GM19239 (cell line): ENCODE results near the gene THAP5.
"Not testable (repeated sequence)": the region's sequence is repeated elsewhere in the genome, so short reads cannot be mapped to it uniquely, and the experiment has no call there.

Source experiments
- DNase-seq: peaks from one replicate; pipeline ENCODE4 v3.0.0; 2011; ENCODE audit warnings: low spot score; ENCODE audit not compliant: insufficient read length
- FAIRE-seq: peaks from 2 replicates; lab custom pipeline; 2011; peaks lifted over from hg19 to GRCh38; lab: Jason Lieb, UNC

The THAP5 gene

DNA sequence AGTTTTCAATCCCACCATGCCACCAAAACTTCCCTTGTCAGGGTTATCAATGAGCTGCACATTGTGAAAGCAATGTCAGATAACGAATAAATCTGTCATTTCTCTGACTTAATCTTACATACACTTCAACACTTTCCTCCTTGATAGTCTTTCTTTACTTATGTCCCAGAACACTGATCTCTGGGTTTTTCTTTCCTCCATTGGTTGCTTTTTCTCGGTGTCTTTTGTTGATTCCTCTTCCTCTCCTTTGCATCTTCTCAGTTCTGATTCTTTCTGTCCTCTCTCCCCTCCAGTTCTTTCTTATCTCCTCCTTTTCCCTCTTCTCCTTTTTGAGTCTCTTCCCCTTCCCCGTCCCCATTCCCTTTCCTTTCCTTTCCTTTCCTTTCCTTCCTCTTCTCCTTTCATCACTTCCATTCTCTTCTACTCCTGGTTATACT, 16.8 kb upstream of the THAP5 start:
- DNase-seq (no peak), FAIRE-seq (no peak)

DNA sequence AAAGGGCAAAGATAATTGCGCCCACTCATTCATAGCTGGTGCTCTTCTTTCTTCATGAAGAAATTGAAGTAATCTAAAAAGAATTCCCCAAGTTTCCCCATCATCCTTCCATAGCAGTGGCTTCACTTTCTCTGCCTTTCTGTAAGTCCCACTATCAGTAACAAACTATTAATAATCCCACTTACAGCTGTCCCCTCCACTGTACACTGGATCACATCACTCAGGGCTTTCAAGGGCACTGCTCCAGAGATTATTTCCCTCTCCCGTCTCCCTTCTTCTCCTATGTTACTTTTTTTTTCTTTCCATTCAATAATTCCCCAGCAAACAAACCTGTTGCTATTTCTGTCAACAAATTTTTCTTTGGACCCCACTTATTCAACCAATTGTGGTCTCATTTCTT, 16.3 kb upstream of the THAP5 start:
- FAIRE-seq (no peak), DNase-seq (no peak)

DNA sequence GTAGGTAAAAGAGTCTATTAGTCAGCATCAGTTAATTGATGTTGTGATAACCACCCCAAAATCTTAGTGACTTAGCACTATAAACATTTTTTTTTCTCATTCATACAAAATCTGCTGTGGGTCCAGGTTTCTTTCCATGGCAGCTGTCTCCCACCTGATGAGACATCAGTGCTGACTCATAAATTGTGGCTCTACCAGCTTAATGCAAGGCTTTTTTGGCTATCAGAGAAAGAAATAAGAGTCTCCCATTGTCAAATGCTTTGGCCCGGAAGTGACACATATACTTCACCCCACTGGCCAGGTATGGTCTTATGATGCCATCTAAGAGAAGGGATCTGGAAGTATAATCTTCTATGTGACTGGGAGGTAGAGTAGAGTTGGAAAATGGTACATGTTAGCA, 14.7 kb upstream of the THAP5 start:
- DNase-seq = no peak
- FAIRE-seq = no peak

DNA sequence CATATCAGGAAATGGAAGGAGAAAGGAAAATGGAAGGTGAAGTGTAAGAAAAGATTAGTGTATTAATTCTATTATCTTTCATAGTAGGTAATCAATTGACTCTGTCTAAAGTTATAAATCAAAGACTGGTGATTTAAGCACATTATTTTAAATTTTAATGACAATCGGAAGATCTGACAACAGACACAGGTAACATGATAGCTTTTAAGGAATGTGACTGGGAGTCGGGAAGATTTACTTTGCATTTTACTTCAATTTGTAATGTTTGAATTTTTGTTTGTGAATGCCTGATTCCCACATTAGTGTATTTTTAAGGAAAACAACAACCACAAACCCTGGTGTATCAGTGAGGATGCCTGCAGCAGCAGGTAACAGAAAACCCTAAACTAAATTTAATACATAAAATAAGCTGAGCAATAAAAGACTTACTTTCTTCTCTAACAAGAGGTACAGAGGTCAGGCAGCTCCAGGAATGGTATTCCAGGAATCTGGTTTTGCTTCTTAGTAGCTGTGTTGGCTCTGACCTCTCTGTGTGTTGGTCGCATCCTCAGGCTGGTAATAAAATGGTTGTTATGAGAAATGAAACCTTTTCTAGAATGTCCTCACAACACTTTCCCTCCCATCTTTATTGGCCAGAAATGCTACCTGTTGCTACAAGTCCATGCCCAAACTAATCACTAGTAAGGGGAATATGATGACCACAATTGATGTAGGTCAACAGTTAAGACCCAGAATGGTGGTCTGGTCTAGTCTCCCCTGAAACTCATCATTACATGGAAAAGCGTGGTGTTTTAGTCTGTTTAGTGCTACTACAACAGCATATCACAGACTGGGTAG, 12.4 kb upstream of the THAP5 start:
- no peak for DNase-seq

DNA sequence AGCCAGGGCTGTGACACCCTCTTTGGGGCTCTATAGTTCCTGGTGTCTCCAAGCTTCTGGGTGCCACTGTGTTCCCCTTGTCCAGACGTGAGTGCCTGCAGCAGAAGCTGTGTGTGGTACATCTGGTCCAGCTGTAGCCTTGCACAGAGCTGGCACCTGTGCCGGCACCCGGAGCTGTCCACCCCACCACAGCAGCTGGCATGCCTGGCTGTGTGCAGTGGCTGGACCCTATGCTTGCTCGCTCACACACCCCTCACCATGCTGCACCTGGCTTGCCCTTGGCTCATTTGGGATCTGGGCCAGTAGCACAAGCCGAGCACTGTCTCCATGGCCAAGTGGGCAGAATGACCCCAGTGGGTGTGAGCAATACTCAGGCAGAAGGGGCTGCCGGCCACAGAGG, 10.8 kb upstream of the THAP5 start:
- FAIRE-seq (no peak), DNase-seq (no peak)

More for the DNA sequence above, 12.4 kb upstream of the THAP5 start:
- FAIRE-seq = no peak

DNA sequence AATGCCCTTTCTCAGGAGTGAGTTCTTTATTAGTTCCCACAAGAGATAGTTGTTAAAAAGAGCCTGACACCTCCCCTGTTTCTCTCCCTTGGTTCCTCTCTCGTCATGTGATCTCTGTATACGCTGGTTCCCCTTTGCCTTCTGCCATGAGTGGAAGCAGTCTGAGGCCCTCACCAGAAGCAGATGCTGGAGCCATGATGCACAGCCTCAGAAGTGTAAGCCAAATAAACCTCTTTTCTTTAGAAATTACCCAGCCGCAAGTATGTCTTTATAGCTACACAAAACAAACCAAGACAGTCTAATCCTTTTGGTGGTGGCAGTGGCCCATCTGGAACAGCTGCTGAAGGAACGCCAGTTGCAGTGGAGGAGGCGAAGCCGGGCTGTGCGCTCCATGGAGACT, 9.4 kb upstream of the THAP5 start:
- DNase-seq (no peak), FAIRE-seq (no peak)

DNA sequence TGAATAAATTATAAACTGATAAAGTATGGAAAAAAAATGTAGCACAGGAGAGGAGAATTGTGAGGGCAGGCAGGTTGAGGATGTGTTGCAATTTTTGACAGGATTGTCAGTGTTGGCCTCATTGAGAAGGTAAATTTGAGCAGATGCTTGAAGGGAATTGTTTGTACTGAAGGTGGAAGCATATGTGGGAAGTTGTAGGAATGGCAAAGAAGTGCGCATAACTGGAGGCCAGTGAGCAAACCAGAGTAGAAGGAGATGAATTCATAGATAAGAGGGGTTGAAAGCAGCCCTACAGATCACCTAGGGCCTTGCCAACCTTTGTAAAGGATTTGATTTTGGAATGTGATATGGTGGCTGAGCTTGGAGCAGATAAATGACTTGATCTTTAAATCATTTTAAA, 6.6 kb upstream of the THAP5 start:
- no peak for FAIRE-seq
- no peak for DNase-seq

DNA sequence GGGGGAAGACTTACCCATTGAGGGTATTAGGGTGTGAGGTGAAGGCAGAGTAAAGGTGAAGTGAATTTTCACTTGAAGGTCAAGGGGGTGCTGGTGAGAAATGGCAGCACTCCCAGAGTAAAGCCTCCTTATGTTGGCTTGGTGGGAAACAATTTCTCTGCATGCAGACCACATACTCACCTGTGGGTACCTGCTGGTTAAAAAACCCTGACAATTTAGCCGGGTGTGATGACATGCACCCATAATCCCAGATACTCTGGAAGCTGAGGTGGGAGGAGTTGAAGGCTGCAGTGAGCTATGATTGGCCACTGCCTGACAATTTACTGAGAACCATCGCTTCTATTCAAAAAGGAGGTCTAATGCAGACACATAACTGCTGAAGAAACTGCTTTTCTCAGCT, 5.7 kb upstream of the THAP5 start:
- DNase-seq (no peak), FAIRE-seq (no peak)

DNA sequence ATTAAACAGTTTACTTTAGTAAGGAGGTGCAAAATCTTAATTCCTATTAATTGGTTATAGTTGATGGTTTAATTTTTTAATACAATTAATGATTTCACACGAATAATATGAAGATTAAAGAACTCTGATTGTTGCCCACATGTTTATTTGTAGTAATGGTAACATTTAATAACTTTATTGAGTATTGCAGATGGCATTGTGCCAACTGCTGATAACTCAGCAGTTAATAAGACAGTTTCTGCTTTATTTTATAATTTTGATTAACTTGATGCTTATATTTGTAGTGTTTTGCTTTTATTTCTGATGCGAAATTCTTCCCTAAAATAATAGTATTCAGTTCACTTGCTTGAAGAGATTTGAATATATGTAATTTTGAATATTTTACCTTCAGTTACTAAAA, 3.0 kb upstream of the THAP5 start:
- no peak for DNase-seq

DNA sequence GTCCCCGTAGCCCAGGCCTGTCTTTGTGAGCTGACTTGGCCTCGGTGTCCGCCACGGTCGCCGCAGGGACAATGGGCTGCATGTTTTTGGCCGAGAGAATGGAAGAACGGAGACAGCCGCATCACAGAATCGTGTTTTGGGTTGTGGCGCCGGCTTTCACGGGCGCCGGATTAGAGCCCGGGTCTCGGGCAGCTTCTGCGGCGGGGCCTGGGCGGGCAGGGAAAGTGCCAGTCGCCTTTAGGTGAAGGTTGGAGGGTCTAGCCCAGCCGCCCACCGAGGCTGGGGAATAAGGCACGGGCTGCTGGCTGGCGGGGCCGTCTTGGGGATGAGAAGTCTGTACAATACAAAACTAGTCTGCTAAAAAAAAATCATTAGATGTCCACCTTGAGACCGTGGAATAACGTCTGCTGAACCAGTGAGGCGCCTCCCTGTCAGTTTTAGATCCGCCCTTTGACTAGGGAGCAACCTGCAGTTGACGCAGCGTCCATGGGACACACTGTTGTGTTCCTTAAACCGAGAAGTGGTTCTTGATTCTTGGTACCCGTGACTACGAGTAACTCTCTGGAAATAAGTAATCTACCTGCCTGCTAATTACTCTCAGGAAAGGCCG, 745 bp upstream of the THAP5 start:
- DNase-seq (no peak), FAIRE-seq (no peak)

More for the DNA sequence above, 3.0 kb upstream of the THAP5 start:
- FAIRE-seq = no peak

DNA sequence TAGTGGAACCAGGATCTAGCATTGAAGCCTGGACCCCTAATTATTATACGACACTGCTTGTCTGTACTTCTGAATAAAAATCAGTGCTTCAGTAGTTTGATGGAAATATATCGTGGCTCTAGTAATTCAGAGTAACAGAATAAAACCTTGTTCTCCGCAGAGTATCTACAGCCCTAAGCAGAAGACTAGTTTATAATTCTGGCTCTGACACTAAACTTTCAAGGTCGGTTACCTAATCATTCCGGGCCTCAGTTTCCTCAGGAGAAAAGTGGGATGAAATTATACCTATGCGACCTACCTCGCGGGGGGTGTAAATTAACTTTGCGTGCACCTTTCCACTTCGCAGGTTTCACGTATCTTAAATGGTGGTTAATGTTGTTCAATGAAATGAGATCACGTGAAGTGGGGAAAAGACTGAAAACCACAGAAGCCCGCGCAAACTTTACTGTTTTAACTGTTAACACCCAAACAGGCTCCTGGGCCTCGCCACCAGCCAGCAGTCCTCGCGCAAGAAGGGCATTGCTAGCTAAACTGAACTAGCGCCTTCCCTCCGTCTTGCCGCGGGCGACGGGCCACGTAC, 615 bp downstream of the THAP5 start:
- FAIRE-seq = peak; percentile 33

DNA sequence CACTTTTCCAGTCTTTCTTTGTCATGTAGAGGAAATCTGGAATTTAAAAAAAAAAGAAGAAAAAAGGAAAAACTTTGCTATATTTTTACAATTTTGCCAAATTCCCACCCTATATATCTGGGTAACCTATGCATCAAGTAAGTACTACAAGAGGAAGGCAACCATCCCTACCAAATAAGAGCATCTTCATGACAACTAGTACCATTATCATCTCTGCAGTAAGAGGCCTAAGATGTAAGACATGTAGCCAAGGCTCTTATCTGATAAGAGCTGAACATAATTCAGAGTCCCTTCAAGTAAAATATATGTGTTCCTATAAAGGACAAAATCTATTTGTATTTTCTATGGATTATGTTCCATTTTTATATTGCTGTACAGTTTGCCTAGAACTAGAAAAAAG, 3.5 kb downstream of the THAP5 start:
- no peak for DNase-seq
- no peak for FAIRE-seq

More for the DNA sequence above, 615 bp downstream of the THAP5 start:
- DNase-seq = no peak

DNA sequence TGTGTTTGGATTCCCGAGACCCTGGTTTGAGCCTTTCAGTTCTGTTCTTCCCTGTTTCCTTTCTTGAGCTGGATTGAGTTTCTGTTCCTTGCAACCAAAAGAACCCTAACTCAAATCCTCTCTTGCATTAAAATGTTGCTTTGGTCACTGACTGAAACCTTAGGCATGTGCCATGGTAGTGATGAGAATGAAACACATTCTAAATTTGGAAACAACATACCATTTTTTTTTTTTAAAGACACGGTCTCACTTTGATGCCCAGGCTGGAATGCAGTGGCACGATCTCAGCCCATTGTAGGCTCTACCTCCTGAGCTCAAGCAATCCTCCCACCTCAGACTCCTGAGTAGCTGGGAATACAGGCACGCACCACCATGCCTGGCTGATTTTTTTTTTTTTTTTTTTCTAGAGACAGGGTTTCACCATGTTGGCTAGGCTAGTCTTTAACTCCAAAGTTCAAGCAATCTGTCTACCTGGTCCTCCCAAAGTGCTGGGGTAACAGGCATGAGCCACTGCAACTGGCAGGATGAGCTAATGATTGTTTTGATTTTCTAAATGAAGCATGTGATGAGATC, 8.4 kb downstream of the THAP5 start:
- FAIRE-seq (no peak), DNase-seq (no peak)

DNA sequence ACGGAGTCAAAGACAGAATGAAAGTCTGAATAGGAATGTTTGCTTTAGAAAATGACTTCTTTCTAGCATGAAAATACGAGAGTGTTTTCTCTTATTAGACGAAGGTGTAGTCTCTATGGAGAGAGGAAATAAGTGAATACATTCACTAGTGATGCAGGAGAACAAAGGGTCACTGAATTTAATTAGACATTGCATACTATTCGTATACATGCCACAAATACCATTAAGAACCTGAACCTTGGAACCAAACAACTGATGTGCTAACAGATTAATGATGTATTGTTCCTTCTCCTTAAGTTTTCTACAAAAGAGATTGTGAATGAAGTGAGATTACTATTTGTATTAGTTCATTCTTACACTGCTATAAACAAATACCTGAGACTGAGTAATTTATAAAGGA, 10.3 kb downstream of the THAP5 start:
- DNase-seq = no peak
- FAIRE-seq = peak; percentile 23

DNA sequence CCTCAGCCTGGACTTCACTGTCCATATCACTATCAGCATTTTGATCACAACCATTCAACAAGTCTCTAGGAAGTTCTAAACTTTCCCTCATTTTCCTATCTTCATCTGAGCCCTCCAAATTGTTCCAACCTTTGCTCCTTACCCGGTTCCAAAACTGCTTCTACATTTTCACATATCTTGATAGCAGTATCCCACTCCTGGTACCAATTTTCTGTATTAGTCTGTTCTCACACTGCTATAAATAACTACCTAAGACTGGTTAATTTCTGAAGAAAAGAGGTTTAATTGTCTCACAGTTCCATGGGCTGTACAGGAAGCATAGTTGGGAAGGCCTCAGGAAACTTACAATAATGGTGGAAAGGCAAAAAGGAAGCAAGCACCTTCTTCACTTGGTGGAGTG, 11.9 kb downstream of the THAP5 start:
- DNase-seq (no peak), FAIRE-seq (no peak)

DNA sequence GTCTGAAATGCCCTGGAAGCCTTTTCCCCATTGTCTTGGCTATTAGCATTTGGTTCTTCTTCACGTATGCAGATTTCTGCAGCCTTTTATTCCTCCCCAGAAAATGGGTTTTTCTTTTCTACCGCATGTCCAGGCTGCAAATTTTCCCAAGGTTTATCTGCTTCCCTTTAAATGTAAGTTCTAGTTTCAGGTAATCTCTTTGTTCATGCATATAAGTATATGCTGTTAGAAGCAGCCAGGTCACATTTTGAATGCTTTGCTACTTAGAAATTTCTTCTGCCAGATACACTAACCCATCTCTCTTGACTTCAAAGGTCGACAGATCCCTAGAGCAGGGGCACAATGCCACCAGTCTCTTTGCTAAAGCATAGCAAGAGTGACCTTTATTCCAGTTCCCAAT, 12.3 kb downstream of the THAP5 start:
- no peak for FAIRE-seq
- no peak for DNase-seq

DNA sequence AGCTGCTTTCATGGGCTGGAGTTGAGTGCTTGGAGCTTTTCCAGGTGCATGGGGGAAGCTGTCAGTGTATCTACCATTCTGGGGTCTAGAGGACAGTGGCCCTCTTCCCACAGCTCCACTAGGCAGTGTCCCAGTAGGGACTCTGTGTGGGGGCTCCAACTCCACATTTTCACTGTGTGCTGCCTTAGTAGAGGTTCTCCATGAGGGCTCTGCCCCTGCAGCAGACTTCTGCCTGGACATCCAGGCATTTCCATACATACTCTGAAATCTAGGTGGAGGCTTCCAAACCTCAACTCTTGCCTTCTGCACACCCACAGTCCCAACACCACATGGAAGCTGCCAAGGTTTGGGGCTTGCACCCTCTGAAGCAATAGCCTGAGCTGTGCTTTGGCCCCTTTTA, 12.8 kb downstream of the THAP5 start:
- DNase-seq, FAIRE-seq: not testable (repeated sequence)

DNA sequence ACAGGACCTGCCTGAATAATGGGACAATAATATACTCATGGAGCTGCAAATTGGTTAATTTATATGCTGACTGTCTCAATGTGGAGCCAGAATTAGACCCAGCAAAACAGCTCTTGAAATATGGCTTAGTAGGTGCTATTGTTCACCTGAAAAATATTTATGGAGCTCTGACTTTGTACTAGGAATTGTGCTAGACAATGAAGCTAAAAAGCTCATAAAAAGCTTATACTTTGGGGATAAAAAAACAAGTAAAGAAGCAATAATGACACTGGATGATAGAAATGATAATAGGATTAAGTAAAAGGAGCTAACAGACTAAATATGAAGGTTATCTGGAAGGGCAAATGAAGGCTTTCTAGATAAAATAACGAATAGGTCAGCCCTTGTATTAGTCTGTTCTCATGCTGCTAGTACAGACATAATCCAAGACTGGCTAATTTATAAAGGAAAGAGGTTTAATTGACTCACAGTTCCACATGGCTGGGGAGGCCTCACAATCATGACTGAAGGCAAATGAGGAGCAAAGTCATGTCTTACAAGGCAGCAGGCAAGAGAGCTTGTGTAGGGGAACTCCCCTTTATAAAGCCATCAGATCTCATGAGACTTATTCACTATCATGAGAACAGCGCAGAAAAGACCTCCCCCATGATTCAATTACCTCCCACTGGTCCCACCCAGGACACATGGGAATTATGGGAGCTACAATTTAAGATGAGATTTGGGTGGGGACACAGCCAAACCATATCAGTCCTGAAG, 21.2 kb downstream of the THAP5 start:
- DNase-seq, FAIRE-seq: not testable (repeated sequence)

DNA sequence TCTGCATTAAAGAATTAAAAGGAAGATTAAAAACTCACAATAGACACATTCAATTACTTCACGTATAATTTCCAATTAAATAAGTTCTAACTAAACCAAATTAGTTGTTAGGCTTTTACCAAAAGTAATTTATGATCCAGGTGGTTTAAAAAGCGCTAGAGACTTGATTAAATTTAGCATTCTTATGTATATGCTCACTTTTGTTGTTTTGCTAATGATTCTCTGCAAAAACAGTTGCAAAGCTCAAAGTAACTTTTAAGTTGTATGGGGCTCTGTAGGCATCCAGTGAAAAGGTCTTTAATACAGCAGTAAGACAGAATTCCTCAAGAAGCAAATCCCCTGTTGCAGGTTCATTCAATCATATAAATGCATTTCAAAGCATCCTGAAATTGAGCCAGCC, 28.0 kb downstream of the THAP5 start:
- FAIRE-seq = no peak
- no peak for DNase-seq

DNA sequence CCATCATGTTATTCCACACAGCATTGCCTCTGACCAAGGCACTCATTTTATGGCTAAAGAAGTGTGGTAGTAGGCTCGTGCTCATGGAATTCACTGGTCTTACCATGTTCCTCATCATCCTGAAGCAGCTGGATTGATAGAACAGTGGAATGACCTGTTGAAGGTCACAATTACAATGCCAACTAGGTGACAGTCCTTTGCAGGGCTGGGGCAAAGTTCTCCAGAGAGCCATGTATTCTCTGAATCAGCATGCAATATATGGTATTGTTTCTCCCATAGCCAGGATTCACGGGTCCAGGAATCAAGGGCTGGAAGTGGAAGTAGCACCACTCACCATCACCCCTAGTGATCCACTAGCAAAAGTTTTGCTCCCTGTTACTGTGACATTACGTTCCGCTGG, 30.8 kb downstream of the THAP5 start:
- not testable (repeated sequence) for FAIRE-seq, DNase-seq
